DOHH2 (cell line): Measurements from ENCODE around the gene GGACT.

Source experiments
- EZH2phosphoT487 ChIP-seq: fragments of 200-600 bp; sonication (generic); IDR thresholded peaks from 2 replicates; pipeline ENCODE4 v1.6.1; 2017; ENCODE audit warnings: borderline replicate concordance, mild to moderate bottlenecking, antibody characterized with exemption, low read length, moderate library complexity, mixed read lengths
- TF ChIP-seq, protein P1 (sequence below): fragments of 200-600 bp; sonication (generic); IDR thresholded peaks from one replicate; pipeline ENCODE4 v1.5.1; 2014; ENCODE audit warnings: antibody characterized with exemption, mild to moderate bottlenecking, low read depth, low read length; ENCODE audit not compliant: poor library complexity, severe bottlenecking

DNA sequence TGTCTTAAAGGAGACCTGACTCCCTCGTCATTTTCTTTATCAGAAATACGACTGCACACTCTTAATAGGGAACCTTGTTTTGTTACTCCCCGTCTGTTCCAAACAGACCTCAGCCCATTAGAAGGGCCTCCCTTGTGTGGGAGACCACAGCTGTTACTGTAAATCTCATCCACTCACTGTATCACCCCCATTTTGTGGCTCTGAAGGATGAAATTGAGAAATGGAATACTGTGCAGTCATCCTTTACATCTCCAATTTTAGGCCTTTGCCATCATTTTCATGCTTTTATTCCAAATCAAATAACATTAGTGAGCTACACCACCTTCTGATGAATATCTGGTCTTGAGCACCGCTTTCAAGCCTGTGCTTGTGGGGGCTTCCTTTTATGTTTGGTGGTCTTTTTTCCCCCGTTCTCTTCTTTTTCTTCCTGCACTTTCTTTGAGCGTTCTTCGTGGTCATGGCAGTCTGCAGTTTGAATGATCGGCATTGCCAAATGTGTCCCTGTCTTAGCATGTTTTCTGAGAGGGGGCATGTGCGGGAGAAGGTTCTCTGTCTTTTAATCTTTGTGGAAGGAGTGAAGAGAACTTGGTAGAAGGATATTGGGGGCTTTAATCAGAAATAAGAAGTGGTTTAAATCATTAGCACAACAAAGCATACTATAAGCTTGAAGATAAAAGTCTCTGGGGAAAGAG is 65.8 kb downstream of the GGACT start:
- TF ChIP-seq, protein P1, sequence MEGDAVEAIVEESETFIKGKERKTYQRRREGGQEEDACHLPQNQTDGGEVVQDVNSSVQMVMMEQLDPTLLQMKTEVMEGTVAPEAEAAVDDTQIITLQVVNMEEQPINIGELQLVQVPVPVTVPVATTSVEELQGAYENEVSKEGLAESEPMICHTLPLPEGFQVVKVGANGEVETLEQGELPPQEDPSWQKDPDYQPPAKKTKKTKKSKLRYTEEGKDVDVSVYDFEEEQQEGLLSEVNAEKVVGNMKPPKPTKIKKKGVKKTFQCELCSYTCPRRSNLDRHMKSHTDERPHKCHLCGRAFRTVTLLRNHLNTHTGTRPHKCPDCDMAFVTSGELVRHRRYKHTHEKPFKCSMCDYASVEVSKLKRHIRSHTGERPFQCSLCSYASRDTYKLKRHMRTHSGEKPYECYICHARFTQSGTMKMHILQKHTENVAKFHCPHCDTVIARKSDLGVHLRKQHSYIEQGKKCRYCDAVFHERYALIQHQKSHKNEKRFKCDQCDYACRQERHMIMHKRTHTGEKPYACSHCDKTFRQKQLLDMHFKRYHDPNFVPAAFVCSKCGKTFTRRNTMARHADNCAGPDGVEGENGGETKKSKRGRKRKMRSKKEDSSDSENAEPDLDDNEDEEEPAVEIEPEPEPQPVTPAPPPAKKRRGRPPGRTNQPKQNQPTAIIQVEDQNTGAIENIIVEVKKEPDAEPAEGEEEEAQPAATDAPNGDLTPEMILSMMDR: no peak
- TF ChIP-seq EZH2phosphoT487: no peak
